SHP77 treated with DMSO at 0.1 percent for 48 hours (cell line): ENCODE data around the gene AKT1.

Source experiments
- DNase-seq: peaks from one replicate; lab custom pipeline; 2025; lab: John Stamatoyannopoulos, UW

The AKT1 gene

GRCh38 chr14:104772707-104773504 is 22.6 kb downstream of the AKT1 start:
- DNase-seq, result no peak

DNA sequence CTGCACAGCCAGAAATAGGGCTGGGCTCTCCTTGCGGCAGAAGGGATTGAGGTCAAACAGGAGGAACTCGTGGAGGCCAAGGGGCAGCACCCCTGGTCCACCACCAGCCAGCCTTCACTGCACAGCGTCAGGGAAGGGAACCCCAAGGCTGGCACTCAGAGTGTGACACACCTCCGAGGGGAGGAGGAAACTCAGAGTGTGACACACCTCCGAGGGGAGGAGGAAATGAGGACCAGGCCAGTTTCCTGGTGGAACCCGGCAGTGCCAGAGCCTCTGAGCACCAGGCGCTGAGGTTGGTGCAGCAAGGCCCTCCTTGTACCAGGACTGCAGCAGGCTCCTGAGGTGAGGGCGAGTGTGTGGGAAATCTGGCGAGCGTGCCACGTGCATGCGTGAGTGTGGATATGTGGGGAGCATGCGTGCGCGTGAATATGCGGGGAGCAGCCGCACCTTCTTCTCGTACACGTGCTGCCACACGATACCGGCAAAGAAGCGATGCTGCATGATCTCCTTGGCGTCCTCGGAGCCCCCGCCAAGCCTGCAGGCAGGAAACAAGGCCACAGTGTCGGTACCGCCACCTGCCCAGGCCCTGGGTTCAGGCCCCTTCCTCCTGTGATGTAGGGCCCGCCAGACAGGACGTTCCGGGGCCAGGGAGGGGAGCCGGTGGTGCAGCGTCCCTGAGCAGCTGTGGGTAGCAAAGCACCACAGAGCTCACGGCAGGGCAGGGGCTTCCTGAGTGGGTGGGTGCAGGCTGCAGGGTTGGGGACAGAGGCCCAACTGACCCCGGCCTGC is 23.4 kb downstream of the AKT1 start:
- DNase-seq, result no peak

DNA sequence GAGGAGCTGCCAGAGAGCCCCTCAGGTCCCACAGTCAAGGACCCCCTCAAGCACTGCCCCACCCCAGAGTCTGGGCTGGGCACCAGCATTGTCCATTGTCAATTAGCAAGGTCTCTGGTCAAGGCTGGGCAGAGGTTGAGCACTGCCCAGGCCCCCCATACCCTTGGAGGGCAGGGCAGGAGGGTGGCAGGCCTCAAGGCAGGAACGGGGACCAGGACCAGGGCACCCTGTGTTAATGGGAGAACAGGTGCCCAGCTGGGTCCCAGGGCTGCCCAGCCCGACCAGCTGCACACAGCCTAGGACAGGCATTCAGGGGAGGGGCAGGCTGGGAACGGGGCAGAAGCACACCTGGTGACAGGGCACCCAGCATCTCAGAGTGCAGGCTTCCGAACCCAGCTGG is 24.2 kb downstream of the AKT1 start:
- no peak for DNase-seq

DNA sequence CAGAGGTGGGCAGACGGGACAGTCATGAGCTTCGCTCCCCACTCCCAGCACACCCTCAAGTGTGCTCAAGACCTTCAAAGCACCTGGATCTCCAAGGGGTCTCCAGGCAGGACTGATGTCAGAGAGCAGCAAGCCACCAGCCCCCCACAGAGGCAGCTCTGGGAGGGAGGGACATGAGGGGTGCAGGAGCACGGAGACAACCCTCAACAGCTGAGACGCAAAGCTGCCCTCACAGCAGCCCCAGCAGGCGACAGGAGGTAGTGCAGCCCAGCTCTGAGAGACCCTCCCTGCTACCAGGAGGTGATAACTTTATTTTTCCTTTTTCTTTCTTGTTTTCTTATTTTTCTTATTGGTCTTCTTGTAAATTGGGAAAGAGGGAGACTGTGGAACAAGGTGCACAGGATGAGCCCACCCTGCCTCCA is 24.7 kb downstream of the AKT1 start:
- no peak for DNase-seq

DNA sequence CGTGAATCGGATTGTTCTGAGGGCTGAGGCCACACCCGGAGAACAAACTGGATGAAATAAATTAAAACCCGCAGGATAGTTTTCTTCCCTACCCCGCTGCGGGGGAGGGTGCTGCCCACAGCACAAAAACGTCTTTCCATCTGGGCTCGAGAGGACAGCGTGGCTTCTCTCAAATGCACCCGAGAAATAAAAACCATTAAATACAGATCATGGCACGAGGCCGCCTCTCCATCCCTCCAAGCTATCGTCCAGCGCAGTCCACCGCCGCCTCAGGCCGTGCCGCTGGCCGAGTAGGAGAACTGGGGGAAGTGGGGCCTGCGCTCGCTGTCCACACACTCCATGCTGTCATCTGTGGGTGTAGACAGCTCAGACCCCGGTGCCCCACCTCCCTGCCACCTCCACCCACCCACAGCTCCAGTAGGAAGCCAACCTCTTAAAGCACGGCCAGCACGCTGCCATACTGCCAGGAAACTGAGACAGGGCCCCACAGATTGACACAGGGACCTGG is 25.4 kb downstream of the AKT1 start:
- no peak for DNase-seq

- DNase-seq, result no peak
These were observed 26.1 kb downstream of the AKT1 start for GRCh38 chr14:104769324-104770071.

DNA sequence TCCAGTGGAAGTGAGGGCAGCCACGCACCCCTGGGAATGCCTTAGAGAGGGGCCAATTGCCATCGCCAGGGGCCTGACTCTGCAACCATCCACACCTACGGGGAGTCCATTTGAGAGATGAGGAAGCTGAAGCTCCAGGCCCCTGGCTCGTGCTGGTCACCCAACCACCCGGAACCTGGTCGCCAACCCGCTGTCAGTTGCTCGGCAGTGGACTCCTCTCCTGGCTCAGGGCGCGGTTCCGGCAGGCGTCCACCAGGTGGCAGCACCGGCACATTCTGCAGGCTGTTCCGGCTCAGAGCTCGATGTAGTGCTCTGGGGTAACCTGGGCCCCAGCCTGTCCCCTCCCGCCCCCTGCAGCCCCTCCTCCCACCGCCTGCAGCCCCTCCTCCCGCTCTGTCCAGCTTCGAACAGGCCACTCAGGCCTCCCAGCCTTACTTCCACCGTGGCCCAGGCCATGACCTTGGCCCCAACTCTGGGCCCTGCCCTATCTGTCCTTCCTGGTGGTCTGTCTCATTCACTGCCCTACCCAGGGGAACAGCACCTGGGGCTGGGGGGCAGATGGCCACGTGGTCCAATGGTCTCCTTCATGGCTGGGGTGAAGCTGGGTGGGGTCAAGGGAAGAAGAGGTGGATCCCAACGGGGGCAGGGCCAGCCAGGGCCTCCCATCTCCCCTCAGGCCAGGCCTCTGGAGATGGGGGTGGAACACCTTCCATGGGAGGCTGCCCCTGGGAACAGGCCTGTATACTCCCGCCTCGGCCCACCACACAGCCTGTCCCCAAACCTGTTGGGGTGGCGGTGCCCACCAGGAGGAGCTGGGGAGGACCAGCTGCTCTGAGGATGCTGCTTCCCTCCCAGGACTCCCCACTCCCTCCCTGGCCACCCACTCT is 26.9 kb downstream of the AKT1 start:
- DNase-seq, result peak; percentile 23

DNA sequence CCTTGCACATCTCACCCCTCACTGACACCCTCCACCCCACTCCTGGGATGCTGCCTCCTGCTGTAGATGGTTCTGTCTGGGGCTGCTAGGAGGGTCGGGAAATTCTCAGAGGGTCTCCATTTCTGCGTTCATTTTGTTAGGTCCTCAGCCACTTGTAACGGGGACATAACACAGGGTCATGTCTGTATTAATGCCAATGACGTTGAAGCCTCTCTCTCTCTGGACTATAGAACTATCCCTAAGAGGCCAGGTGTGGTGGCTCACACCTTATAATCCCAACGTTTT is 28.0 kb downstream of the AKT1 start:
- DNase-seq, result no peak

DNA sequence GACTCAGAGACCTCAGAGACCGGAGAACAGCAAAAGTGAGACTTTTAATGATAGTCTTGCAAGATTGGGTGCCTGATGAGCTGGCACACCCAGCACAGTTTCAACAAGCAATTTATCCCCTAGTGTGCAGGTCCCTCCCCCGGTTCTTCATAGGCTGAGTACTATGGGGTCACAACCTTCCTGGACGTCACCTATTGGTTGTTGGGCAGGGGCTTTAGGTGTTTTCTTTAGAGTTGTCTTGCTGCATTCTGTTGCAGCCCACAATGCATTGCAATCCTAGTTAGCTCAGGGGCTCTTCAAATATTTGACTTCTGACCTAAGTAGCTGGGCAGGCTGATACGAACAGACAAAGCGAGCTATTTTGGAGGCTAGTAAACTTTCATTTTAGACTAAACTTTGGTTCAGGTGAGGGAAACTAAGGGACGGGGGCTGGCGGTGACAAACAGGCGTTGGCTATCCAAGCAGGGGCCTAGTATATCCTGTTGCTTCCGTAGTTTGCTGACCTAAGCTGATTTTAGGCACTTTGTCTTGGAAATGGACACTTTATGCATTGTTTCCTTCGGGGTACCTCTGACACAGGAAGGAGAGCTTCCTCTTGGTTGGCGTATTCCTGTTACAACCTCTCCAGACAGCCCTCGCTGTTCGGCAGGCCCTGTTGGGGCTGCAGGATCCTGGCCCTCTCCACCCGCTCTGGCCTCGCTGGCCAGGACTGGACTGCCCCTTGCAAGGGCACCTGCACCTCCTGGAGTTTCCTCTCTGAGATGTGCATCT is 28.5 kb downstream of the AKT1 start:
- no peak for DNase-seq

DNA sequence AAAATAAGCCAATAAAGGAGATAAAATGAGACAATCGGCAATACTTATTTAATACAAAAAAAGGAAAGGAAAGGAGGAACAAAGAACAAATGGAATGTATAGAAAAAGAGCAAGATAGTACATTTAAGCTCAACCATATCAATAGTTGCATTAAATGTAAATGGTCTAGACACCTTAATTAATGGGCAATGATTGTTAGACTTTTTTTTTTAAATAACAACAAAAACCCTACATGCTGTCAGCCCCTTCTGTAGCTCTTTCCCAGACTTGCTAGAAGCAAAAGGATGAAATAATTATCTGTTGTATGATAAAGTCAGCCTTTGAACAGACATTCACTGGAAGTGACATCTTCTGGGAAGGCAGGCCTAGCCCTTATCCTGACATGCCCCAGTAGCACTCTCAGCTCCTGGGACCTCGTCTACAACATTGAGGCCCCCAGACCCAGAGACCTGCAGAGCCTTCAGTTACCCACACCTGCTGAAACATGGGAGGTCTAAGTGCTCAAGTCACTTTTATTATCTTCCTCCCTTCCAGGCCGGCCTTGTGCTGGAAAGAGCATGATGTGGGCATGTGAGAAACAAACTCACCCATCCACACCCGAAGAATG is 29.2 kb downstream of the AKT1 start:
- DNase-seq, result no peak

DNA sequence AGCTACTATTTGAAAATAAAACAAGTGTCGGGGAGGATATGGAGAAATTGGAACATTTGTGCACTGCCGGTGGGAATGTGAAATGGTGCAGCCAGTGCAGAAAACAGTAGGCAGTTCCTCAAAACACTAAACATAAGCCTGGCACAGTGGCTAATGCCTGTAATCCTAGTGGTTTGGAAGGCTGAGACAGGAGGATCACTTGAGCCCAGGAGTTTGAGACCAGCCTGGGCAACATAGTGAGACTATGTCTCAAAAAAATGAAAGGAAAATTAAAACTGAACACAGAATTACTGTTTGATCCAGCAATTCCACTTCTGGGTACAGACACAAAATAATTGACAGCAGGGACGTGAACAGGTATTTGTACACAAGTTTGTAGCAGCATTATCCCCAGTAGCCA is 30.0 kb downstream of the AKT1 start:
- DNase-seq, result no peak

- DNase-seq, result no peak
These were observed 36.3 kb downstream of the AKT1 start for GRCh38 chr14:104758981-104759969.

DNA sequence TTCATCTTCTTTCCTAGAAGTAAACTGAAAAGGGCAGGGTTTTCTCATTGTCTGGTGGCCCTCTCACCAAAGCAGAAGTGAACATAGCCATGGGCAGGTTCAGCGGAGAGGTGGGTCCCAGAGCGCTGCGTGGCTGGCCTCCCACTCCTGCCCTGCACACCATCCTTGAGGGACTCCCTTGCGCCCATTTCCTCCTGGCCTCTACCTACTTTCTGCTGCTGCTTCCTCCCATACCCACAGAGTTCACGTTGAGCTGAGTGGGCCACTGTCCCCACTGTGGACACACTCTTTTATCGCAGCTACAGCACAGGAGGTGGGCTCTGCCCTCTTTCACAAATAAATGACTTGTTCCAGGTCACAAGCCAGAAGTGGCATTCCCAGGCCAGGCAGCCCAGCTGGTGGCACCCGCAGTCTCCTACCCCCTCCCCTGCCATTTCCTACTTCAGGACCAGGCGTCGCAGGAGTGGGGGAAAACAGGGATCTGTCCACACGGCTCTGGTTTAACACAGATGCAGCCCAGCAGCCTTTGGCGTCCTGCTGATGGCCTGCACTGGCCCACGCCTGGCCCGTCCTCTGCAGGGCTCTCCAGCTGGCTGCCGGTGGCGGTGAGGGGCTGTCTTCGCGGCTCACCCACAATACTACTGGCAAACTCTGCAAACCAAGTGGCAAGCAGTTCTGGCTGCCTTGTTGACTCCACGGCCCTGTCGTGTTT is 37.7 kb downstream of the AKT1 start:
- DNase-seq, result no peak

- DNase-seq, result no peak
These were observed 38.3 kb downstream of the AKT1 start for GRCh38 chr14:104757238-104757585.

GRCh38 chr14:104756477-104757237 is 38.9 kb downstream of the AKT1 start:
- DNase-seq, result no peak

GRCh38 chr14:104755621-104756020 is 39.9 kb downstream of the AKT1 start:
- DNase-seq, result no peak

- no peak for DNase-seq
These were observed 41.2 kb downstream of the AKT1 start for GRCh38 chr14:104754213-104754851.
